MCF 10A (cell line): Measurements from ENCODE around the gene DLST. TPM values are rescaled to one million over a fixed set of nuclear protein-coding genes. Genes with fewer than 3 reads are reported as not detected.

Experiments
- BruUV-seq: library from RNA; stranded (reverse); fragments of 400-500 nt; replicated peaks from 2 replicates; lab custom pipeline; 2021; lab: Mats Ljungman, UMichigan
- CTCF ChIA-PET: fragments of 300-600 bp; sonication (Branson Sonifier 250); formaldehyde crosslinking; extraction: SDS; loops from one replicate; lab custom pipeline; 2021; ENCODE audit warnings: antibody characterized with exemption, inconsistent platforms; lab: Yijun Ruan, JAX
- POLR2A ChIA-PET: fragments of 300-600, 350-650 bp; sonication (Branson Sonifier 250); formaldehyde crosslinking; extraction: SDS; loops from one replicate; lab custom pipeline; 2020; ENCODE audit warnings: antibody characterized with exemption, inconsistent platforms; lab: Yijun Ruan, JAX
- DNase-seq: peaks from one replicate; pipeline ENCODE4 v3.0.0-alpha.2; 2018; ENCODE audit not compliant: unreplicated experiment
- H3K27ac Mint-ChIP-seq: one replicate; pipeline ENCODE4 v1.8.0; 2022; ENCODE audit warnings: mild to moderate bottlenecking, low read depth, mixed read lengths; ENCODE audit not compliant: unreplicated experiment
- H3K27me3 Mint-ChIP-seq: one replicate; pipeline ENCODE4 v1.8.0; 2022; ENCODE audit warnings: mixed read lengths; ENCODE audit not compliant: insufficient read depth, unreplicated experiment
- H3K36me3 Mint-ChIP-seq: one replicate; pipeline ENCODE4 v1.8.0; 2022; ENCODE audit warnings: mild to moderate bottlenecking, moderate library complexity, mixed read lengths; ENCODE audit not compliant: insufficient read depth, unreplicated experiment
- H3K4me1 Mint-ChIP-seq: one replicate; pipeline ENCODE4 v1.8.0; 2022; ENCODE audit warnings: mixed read lengths; ENCODE audit not compliant: insufficient read depth, unreplicated experiment
- H3K4me3 Mint-ChIP-seq: one replicate; pipeline ENCODE4 v1.8.0; 2022; ENCODE audit warnings: mild to moderate bottlenecking, moderate library complexity, mixed read lengths; ENCODE audit not compliant: unreplicated experiment
- H3K9me3 Mint-ChIP-seq: one replicate; pipeline ENCODE4 v1.8.0; 2022; ENCODE audit warnings: mixed read lengths; ENCODE audit not compliant: unreplicated experiment
- CTCF ChIP-seq: fragments of 200-600 bp; IDR thresholded peaks from one replicate; pipeline ENCODE4 v1.8.0; 2022; ENCODE audit warnings: antibody characterized with exemption, mild to moderate bottlenecking; ENCODE audit not compliant: unreplicated experiment
- intact Hi-C: fragments of 100-400 bp; cut with micrococcal nuclease; formaldehyde crosslinking; loops from 2 replicates; pipeline ENCODE4 v1.14.1; 2022
- total RNA-seq: library from RNA; stranded (reverse); gene quantifications from 2 replicates; pipeline ENCODE4 v1.2.3, GENCODE V29; 2022

The DLST gene
- total RNA-seq, 1 experiment from 2014 or later: 114 TPM

GRCh38 chr14:74950795-74951442 lies 69.2 kb downstream of the DLST start:
- intact Hi-C loops: no loop called here
- Mint-ChIP-seq H3K4me3 (no peak overlapping the region), H3K36me3 (no peaks in the 10 kb centered on the region), H3K4me1 (peaks cover 9% of the 10 kb centered on the region), H3K9me3 (no peaks in the 10 kb centered on the region), H3K27ac (no peak overlapping the region), H3K27me3 (no peaks in the 10 kb centered on the region)
- POLR2A ChIA-PET: interaction anchor here (0.6 kb wide), 2 partner anchors 37 to 307 kb away, joined by 3 read pairs; no protein-coding TSS in a partner anchor
- no peak for DNase-seq
- CTCF ChIA-PET: no interaction called here
- TF ChIP-seq CTCF: no peak
- no TSS peak for BruUV-seq

DNA sequence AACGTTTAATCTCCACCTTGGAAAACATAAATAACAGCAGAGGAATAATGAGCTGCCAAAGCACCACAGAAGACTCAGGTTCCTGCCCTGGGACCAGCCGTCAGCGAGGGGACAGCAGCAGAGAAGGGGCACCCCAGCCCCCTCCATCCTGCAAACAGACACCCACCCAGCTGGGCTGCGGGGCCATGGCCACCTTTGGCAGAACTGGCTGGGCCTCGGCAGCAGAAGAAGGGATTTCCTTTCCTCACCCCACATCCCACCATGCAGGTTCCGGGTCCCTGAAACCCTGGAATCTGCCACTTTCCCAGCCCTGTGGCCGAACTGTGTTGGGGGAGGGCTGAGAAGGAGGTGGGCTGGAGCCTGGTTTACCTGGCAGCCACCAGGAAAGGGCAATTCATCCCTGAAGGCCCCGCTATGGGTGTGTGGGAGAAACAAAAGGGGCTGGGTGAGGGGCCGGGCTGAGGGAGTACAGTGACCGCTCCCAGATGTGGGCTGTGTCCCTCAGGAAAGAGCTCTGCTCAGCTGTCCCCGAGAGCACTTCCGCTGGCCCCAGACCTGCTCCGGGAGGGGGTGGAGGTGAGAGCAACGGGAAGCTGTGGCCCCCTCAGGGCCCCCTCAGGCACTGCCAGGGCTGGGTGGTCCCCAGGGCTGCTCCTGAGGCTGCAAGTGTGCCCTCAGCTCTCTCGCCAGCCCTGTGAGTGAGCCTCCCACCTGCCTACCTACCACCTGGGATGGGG lies 69.9 kb downstream of the DLST start:
- H3K36me3 Mint-ChIP-seq: no peaks in the 10 kb centered on the region
- DNase-seq: no peak
- CTCF ChIA-PET: interaction anchor here (1.2 kb wide), 1 partner anchor 136 kb away, joined by 3 read pairs; no protein-coding TSS in a partner anchor
- BruUV-seq: no TSS peak
- no peaks in the 10 kb centered on the region for H3K9me3 Mint-ChIP-seq
- no peak overlapping the region for H3K4me3 Mint-ChIP-seq
- no peak overlapping the region for H3K27ac Mint-ChIP-seq
- intact Hi-C loops: no loop called here
- H3K4me1 Mint-ChIP-seq: peaks cover 2% of the 10 kb centered on the region
- no peak for TF ChIP-seq CTCF
- H3K27me3 Mint-ChIP-seq: no peaks in the 10 kb centered on the region
- POLR2A ChIA-PET: interaction anchor here (0.6 kb wide), 2 partner anchors 36 to 306 kb away, joined by 3 read pairs; no protein-coding TSS in a partner anchor

- no peak for TF ChIP-seq CTCF
- Mint-ChIP-seq H3K36me3 (no peaks in the 10 kb centered on the region), H3K4me3 (no peak overlapping the region), H3K9me3 (no peaks in the 10 kb centered on the region), H3K4me1 (no peaks in the 10 kb centered on the region), H3K27me3 (no peaks in the 10 kb centered on the region), H3K27ac (no peak overlapping the region)
- ChIA-PET CTCF (interaction anchor here (0.7 to 1.2 kb wide), 2 partner anchors 136 to 137 kb away, joined by 3 to 4 read pairs; no protein-coding TSS in a partner anchor), POLR2A (no interaction called here)
- no peak for DNase-seq
- intact Hi-C loops: no loop called here
- no TSS peak for BruUV-seq
Measured at GRCh38 chr14:74952180-74952665, 70.5 kb downstream of the DLST start.
